Testis (tissue), 2 donors: ENCODE measurements around the gene CFAP77.

Source experiments
- POLR2A ChIP-seq: fragments of 450-650 bp; IDR thresholded peaks from one replicate; pipeline ENCODE4 v1.6.1; 2017; ENCODE audit warnings: antibody characterized with exemption, mild to moderate bottlenecking, moderate library complexity
- TF ChIP-seq, protein P1 (sequence below), 3 experiments: fragments of 450-650 bp in 2 of 3; fragments of 200-600 bp in 1 of 3; sonication (generic) in 1 of 3; IDR thresholded peaks; one replicate each; pipeline ENCODE4 v1.5.1; 2016 to 2019; ENCODE audit warnings: antibody characterized with exemption in 3 of 3, mild to moderate bottlenecking in 2 of 3, moderate library complexity in 1 of 3

DNA sequence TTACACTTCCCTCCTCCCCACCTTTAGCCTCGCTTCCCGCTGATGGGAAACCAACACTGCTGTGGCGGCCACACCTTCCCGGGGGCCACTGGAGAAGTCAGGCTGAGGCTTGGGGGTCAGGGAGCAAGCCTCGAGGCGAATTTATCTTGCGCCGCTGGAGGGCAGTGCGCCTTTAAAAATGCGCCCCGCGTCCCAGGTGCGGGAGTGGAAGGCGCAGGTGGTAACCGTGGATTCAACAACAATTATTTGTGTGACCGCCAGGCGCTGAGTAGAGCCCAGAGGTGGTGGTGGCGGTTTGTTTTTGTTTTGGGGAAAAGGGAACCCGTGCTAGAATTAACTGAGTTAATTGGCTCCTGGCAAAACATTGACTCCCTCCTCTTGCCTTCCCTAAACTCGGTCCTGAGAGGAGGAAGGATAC is 1.1 kb downstream of the CFAP77 start:
- TF ChIP-seq, protein P1, sequence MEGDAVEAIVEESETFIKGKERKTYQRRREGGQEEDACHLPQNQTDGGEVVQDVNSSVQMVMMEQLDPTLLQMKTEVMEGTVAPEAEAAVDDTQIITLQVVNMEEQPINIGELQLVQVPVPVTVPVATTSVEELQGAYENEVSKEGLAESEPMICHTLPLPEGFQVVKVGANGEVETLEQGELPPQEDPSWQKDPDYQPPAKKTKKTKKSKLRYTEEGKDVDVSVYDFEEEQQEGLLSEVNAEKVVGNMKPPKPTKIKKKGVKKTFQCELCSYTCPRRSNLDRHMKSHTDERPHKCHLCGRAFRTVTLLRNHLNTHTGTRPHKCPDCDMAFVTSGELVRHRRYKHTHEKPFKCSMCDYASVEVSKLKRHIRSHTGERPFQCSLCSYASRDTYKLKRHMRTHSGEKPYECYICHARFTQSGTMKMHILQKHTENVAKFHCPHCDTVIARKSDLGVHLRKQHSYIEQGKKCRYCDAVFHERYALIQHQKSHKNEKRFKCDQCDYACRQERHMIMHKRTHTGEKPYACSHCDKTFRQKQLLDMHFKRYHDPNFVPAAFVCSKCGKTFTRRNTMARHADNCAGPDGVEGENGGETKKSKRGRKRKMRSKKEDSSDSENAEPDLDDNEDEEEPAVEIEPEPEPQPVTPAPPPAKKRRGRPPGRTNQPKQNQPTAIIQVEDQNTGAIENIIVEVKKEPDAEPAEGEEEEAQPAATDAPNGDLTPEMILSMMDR (IDR thresholded peaks at IDR 0.05) = peak; percentile 40 to 61 (median 47)
- TF ChIP-seq POLR2A = no peak
